Endothelial cell of hepatic sinusoid (primary cell): ENCODE measurements around the gene COTL1.
"Not testable (repeated sequence)": the region's sequence is repeated elsewhere in the genome, so short reads cannot be mapped to it uniquely, and the experiment has no call there.

Source experiments
- in situ Hi-C: cut with HindIII; loops from 2 replicates; pipeline ENCODE4 v1.10.0; 2017; ENCODE audit warnings: low sequenced_read_pairs

The COTL1 gene

GRCh38 chr16:84643674-84644073, 25.8 kb upstream of the COTL1 start:
- in situ Hi-C loops, result no loop called here

- in situ Hi-C loops, result no loop called here
Observed at GRCh38 chr16:84643180-84643583, 25.3 kb upstream of the COTL1 start.

- in situ Hi-C loops, result no loop called here
Observed at GRCh38 chr16:84641643-84642358, 23.9 kb upstream of the COTL1 start.

- in situ Hi-C loops, result no loop called here
Observed at GRCh38 chr16:84640145-84640544, 22.3 kb upstream of the COTL1 start.

- in situ Hi-C loops, result no loop called here
Observed at GRCh38 chr16:84638231-84638806, 20.4 kb upstream of the COTL1 start.

- in situ Hi-C loops, result no loop called here
Observed at GRCh38 chr16:84637709-84638108, 19.8 kb upstream of the COTL1 start.

GRCh38 chr16:84635702-84636101, 17.8 kb upstream of the COTL1 start:
- in situ Hi-C loops, result no loop called here

- in situ Hi-C loops, result no loop called here
Observed at GRCh38 chr16:84633622-84634021, 15.7 kb upstream of the COTL1 start.

GRCh38 chr16:84632862-84633261, 15.0 kb upstream of the COTL1 start:
- in situ Hi-C loops, result not testable (repeated sequence)

GRCh38 chr16:84631886-84632285, 14.0 kb upstream of the COTL1 start:
- in situ Hi-C loops, result no loop called here

- in situ Hi-C loops, result no loop called here
Observed at GRCh38 chr16:84631153-84631466, 13.2 kb upstream of the COTL1 start.

- in situ Hi-C loops, result no loop called here
Observed at GRCh38 chr16:84630446-84631152, 12.7 kb upstream of the COTL1 start.

- in situ Hi-C loops, result no loop called here
Observed at GRCh38 chr16:84630009-84630408, 12.1 kb upstream of the COTL1 start.

GRCh38 chr16:84629580-84629979, 11.7 kb upstream of the COTL1 start:
- in situ Hi-C loops, result no loop called here

GRCh38 chr16:84628226-84628731, 10.4 kb upstream of the COTL1 start:
- in situ Hi-C loops, result no loop called here

- in situ Hi-C loops, result no loop called here
Observed at GRCh38 chr16:84625556-84625955, 7.7 kb upstream of the COTL1 start.

GRCh38 chr16:84620913-84621312, 3.0 kb upstream of the COTL1 start:
- in situ Hi-C loops, result not testable (repeated sequence)

- in situ Hi-C loops, result loop anchor here (5.0 kb wide), 1 partner anchor 82 kb away; no protein-coding TSS in a partner anchor
Observed at GRCh38 chr16:84618581-84619460, 943 bp upstream of the COTL1 start.

GRCh38 chr16:84617041-84617790, 662 bp downstream of the COTL1 start:
- in situ Hi-C loops, result loop anchor here (5.0 kb wide), 1 partner anchor 80 kb away; no protein-coding TSS in a partner anchor

- in situ Hi-C loops, result loop anchor here (5.0 kb wide), 1 partner anchor 79 kb away; no protein-coding TSS in a partner anchor
Observed at GRCh38 chr16:84616515-84616914, 1.4 kb downstream of the COTL1 start.
